Panc1 (cell line): ENCODE data around the gene FAM110C. TPM values are rescaled to one million over a fixed set of nuclear protein-coding genes. Genes with fewer than 3 reads are reported as not detected.

ENCODE experiments used
- ATAC-seq: fragments of 200-7000 bp; cut with Tn5 transposase; 2 replicates; pipeline ENCODE4 v1.9.1; 2020; ENCODE audit warnings: mild to moderate bottlenecking, moderate library complexity
- BruUV-seq: library from RNA; stranded (reverse); fragments of 400-500 nt; replicated peaks from 2 replicates; lab custom pipeline; 2021; lab: Mats Ljungman, UMichigan
- CTCF ChIA-PET: fragments of 300-600 bp; sonication (Branson Sonifier 250); formaldehyde crosslinking; loops from one replicate; lab custom pipeline; 2022; ENCODE audit warnings: antibody characterized with exemption; lab: Charles Lee
- POLR2A ChIA-PET: fragments of 300-600 bp; sonication (Branson Sonifier 250); formaldehyde crosslinking; loops from one replicate; lab custom pipeline; 2022; ENCODE audit warnings: antibody characterized with exemption; lab: Charles Lee
- DNase-seq: peaks from one replicate; pipeline ENCODE4 v3.0.0-alpha.2; 2010; ENCODE audit warnings: low read depth, low spot score
- H3K27ac ChIP-seq: 2 replicates; pipeline ENCODE4 v1.5.1; 2011; ENCODE audit warnings: mild to moderate bottlenecking, low read length, inconsistent platforms
- H3K27me3 ChIP-seq: fragments of 200-500 bp; sonication (Bioruptor generic); 2 replicates; pipeline ENCODE4 v1.6.0; 2014; ENCODE audit warnings: low read length, inconsistent platforms; ENCODE audit not compliant: control insufficient read depth, insufficient read depth
- H3K36me3 ChIP-seq: fragments of 200-500 bp; sonication (Bioruptor generic); 2 replicates; pipeline ENCODE4 v1.5.1; 2014; ENCODE audit warnings: inconsistent platforms, mild to moderate bottlenecking, low read length, moderate library complexity; ENCODE audit not compliant: control insufficient read depth, insufficient read depth
- H3K4me1 ChIP-seq: 2 replicates; pipeline ENCODE4 v1.5.1; 2011; ENCODE audit warnings: inconsistent platforms, mild to moderate bottlenecking, low read length, moderate library complexity; ENCODE audit not compliant: control insufficient read depth, insufficient read depth
- H3K4me3 ChIP-seq, 2 experiments: 2 replicates each; pipeline ENCODE4 v1.5.1; 2011 to 2012; ENCODE audit warnings: low read depth in 2 of 2, low read length in 2 of 2, mild to moderate bottlenecking in 2 of 2, inconsistent platforms in 1 of 2, moderate library complexity in 1 of 2
- H3K9me3 ChIP-seq: fragments of 200-500 bp; sonication (Bioruptor generic); 2 replicates; pipeline ENCODE4 v1.5.1; 2014; ENCODE audit warnings: low read depth, mild to moderate bottlenecking, inconsistent platforms, low read length, moderate library complexity; ENCODE audit not compliant: control insufficient read depth, insufficient read depth
- POLR2AphosphoS5 ChIP-seq: IDR thresholded peaks from 2 replicates; pipeline ENCODE4 v1.6.1; 2012; ENCODE audit warnings: mild to moderate bottlenecking, low read depth, low read length, moderate library complexity
- SIN3A ChIP-seq: IDR thresholded peaks from 2 replicates; pipeline ENCODE4 v1.6.1; 2012; ENCODE audit warnings: low read depth, mild to moderate bottlenecking, low read length, moderate library complexity, borderline replicate concordance; ENCODE audit not compliant: insufficient read depth
- TCF7L2 ChIP-seq: IDR thresholded peaks from 2 replicates; pipeline ENCODE4 v1.6.1; 2011; ENCODE audit warnings: mild to moderate bottlenecking, low read depth, low read length, inconsistent platforms
- in situ Hi-C: cut with HindIII; loops from 2 replicates; pipeline ENCODE4 v1.10.0; 2016; ENCODE audit warnings: low sequenced_read_pairs, low pct_unique_long_range_greater_than_20kb
- intact Hi-C: fragments of 100-400 bp; cut with micrococcal nuclease; formaldehyde crosslinking; loops from one replicate; pipeline ENCODE4 v1.10.0; 2022; ENCODE audit not compliant: unreplicated experiment
- total RNA-seq: library from RNA; stranded (reverse); gene quantifications from one replicate; pipeline ENCODE4 v1.2.1, GENCODE V29; 2021; ENCODE audit not compliant: unreplicated experiment
- TF ChIP-seq, protein P1 (sequence below): fragments of 450-650 bp; IDR thresholded peaks from 2 replicates; pipeline ENCODE4 v1.5.1; 2017; ENCODE audit warnings: mild to moderate bottlenecking
- TF ChIP-seq, protein P2 (sequence below), 2 experiments: IDR thresholded peaks; 2 replicates each; pipeline ENCODE4 v1.6.1; 2011 to 2012; ENCODE audit warnings: low read depth in 2 of 2, control low read depth in 1 of 2, low read length in 1 of 2, mild to moderate bottlenecking in 1 of 2, moderate library complexity in 1 of 2; ENCODE audit not compliant: insufficient read depth in 1 of 2

Gene FAM110C
- total RNA-seq, 1 experiment from 2014 or later = 0.13 TPM

DNA sequence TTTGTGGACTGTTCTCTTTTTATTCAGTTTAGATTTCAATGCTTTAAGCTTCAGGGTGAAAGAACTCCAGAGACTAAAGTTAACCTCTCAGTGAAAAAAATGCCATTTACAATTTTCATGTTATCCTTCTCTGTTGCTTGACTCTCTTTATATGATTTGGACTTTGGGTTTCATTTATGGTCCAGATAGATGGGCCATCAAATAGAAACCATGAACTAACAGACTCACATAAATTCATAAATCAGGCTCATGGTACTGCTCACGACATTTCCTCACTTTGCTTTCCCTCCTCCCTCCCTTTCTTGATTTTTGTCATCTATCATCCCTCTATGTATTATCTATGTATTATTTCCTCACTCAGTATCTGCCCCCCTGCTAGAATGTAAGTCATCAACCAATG lies 10.0 kb downstream of the FAM110C start:
- Histone ChIP-seq H3K27ac (no peak overlapping the region), H3K4me3 (no peak overlapping the region), H3K27me3 (peaks cover 17% of the 10 kb centered on the region), H3K4me1 (no peaks in the 10 kb centered on the region), H3K36me3 (no peaks in the 10 kb centered on the region), H3K9me3 (no peaks in the 10 kb centered on the region)
- BruUV-seq = no TSS peak
- ChIA-PET POLR2A (no interaction called here), CTCF (no interaction called here)
- TF ChIP-seq, protein P1, sequence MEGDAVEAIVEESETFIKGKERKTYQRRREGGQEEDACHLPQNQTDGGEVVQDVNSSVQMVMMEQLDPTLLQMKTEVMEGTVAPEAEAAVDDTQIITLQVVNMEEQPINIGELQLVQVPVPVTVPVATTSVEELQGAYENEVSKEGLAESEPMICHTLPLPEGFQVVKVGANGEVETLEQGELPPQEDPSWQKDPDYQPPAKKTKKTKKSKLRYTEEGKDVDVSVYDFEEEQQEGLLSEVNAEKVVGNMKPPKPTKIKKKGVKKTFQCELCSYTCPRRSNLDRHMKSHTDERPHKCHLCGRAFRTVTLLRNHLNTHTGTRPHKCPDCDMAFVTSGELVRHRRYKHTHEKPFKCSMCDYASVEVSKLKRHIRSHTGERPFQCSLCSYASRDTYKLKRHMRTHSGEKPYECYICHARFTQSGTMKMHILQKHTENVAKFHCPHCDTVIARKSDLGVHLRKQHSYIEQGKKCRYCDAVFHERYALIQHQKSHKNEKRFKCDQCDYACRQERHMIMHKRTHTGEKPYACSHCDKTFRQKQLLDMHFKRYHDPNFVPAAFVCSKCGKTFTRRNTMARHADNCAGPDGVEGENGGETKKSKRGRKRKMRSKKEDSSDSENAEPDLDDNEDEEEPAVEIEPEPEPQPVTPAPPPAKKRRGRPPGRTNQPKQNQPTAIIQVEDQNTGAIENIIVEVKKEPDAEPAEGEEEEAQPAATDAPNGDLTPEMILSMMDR = no peak
- TF ChIP-seq TCF7L2 (no peak), SIN3A (no peak), POLR2AphosphoS5 (no peak)
- TF ChIP-seq, protein P2, sequence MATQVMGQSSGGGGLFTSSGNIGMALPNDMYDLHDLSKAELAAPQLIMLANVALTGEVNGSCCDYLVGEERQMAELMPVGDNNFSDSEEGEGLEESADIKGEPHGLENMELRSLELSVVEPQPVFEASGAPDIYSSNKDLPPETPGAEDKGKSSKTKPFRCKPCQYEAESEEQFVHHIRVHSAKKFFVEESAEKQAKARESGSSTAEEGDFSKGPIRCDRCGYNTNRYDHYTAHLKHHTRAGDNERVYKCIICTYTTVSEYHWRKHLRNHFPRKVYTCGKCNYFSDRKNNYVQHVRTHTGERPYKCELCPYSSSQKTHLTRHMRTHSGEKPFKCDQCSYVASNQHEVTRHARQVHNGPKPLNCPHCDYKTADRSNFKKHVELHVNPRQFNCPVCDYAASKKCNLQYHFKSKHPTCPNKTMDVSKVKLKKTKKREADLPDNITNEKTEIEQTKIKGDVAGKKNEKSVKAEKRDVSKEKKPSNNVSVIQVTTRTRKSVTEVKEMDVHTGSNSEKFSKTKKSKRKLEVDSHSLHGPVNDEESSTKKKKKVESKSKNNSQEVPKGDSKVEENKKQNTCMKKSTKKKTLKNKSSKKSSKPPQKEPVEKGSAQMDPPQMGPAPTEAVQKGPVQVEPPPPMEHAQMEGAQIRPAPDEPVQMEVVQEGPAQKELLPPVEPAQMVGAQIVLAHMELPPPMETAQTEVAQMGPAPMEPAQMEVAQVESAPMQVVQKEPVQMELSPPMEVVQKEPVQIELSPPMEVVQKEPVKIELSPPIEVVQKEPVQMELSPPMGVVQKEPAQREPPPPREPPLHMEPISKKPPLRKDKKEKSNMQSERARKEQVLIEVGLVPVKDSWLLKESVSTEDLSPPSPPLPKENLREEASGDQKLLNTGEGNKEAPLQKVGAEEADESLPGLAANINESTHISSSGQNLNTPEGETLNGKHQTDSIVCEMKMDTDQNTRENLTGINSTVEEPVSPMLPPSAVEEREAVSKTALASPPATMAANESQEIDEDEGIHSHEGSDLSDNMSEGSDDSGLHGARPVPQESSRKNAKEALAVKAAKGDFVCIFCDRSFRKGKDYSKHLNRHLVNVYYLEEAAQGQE (IDR thresholded peaks at IDR 0.05; ENCODE audit: insufficient read depth in 1 of 2, low read depth in 2 of 2, low read length in 1 of 2) = no peak
- in situ Hi-C loops = no loop called here
- ATAC-seq (no peak), DNase-seq (no peak)
- intact Hi-C loops = no loop called here

DNA sequence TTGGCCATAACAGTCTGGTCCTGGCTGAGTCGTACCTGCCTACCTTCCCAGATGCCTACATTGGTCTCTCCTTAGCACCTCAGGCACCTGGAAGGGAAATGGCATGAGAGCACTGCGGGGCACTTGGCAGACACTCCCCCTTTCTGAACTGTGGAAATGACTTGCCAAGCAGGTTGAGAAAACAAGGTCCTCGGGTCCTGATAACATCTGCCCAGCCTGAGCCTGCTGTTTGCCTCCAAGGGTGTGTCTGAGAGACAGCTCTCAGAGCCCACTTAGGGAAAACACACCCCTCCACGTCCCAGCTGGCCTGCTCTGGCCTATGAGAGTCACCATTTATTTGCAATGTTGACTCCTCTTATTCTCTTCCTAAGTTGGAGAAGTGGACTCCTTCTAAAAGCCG lies 10.5 kb downstream of the FAM110C start:
- CTCF ChIA-PET = no interaction called here
- in situ Hi-C loops (no loop called here), intact Hi-C loops (no loop called here)
- H3K27ac ChIP-seq = no peak overlapping the region
- H3K9me3 ChIP-seq = no peaks in the 10 kb centered on the region
- POLR2A ChIA-PET = no interaction called here
- TF ChIP-seq, protein P1 = no peak
- TF ChIP-seq TCF7L2 = no peak
- TF ChIP-seq, protein P2 (IDR thresholded peaks at IDR 0.05; ENCODE audit: insufficient read depth in 1 of 2, low read depth in 2 of 2, low read length in 1 of 2) = no peak
- TF ChIP-seq POLR2AphosphoS5 = no peak
- DNase-seq = no peak
- H3K27me3 ChIP-seq = peaks cover 13% of the 10 kb centered on the region
- BruUV-seq = no TSS peak
- H3K4me1 ChIP-seq = no peaks in the 10 kb centered on the region
- no peak for ATAC-seq
- no peaks in the 10 kb centered on the region for H3K36me3 ChIP-seq
- no peak overlapping the region for H3K4me3 ChIP-seq
